LNCaP clone FGC (cell line): Measurements from ENCODE around the gene DUSP22.

ENCODE experiments used
- DNase-seq: peaks from one replicate; pipeline ENCODE4 v3.0.0-alpha.2; 2011; ENCODE audit warnings: low read depth
- H3K4me3 ChIP-seq: 2 replicates; pipeline ENCODE4 v1.5.1; 2011; ENCODE audit warnings: mild to moderate bottlenecking, low read depth, low read length, control low read depth
- CTCF ChIP-seq: IDR thresholded peaks from 2 replicates; pipeline ENCODE4 v1.5.1; 2012; ENCODE audit warnings: mild to moderate bottlenecking; ENCODE audit not compliant: control insufficient read depth, insufficient read depth; ENCODE audit errors: extremely low read depth

The DUSP22 gene

GRCh38 chr6:395432-396125 is 103.3 kb downstream of the DUSP22 start:
- no peak overlapping the region for H3K4me3 ChIP-seq

GRCh38 chr6:396126-396520 is 103.8 kb downstream of the DUSP22 start:
- no peak for TF ChIP-seq CTCF
- H3K4me3 ChIP-seq, result no peak overlapping the region
- DNase-seq, result no peak

More at GRCh38 chr6:395432-396125, 103.3 kb downstream of the DUSP22 start:
- TF ChIP-seq CTCF, result no peak
- DNase-seq, result no peak

DNA sequence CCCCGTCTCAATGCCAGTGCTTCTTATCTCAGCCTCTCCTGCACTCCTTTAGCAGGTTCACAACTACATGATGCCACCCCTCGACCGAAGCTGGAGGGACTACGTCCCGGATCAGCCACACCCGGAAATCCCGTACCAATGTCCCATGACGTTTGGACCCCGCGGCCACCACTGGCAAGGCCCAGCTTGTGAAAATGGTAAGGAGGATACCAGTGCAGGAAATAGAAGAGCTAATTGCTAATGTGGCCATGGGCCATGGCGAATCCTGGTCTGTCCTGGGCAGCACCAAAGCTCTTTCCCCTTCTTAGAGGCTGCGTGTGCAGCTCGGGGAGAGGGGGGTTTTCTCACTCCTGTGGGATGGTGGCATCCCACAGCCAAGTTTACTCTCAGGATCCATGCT is 104.8 kb downstream of the DUSP22 start:
- TF ChIP-seq CTCF, result no peak
- DNase-seq, result no peak
- H3K4me3 ChIP-seq, result no peak overlapping the region

GRCh38 chr6:397604-398003 is 105.3 kb downstream of the DUSP22 start:
- no peak for TF ChIP-seq CTCF
- DNase-seq, result no peak
- no peak overlapping the region for H3K4me3 ChIP-seq

DNA sequence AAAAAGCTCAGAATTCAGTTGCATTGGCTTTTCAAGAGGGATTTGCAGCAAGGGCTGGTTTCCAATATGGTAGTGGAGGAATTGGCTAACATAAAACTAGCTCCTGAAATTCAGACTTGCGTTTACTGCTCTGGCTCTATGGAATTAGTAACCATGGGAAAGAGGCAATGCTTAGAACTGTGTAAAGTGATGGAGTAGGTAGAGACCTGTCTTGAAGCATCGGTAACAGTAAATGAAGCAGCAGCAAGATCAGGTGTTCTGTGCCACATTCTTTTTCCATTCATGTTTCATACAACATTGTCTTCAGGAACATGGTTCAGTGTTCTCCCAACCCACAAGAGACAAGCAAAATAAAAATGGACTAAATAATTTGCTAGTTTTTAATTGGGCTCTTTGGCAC is 105.8 kb downstream of the DUSP22 start:
- H3K4me3 ChIP-seq, result no peak overlapping the region
- TF ChIP-seq CTCF, result no peak

DNA sequence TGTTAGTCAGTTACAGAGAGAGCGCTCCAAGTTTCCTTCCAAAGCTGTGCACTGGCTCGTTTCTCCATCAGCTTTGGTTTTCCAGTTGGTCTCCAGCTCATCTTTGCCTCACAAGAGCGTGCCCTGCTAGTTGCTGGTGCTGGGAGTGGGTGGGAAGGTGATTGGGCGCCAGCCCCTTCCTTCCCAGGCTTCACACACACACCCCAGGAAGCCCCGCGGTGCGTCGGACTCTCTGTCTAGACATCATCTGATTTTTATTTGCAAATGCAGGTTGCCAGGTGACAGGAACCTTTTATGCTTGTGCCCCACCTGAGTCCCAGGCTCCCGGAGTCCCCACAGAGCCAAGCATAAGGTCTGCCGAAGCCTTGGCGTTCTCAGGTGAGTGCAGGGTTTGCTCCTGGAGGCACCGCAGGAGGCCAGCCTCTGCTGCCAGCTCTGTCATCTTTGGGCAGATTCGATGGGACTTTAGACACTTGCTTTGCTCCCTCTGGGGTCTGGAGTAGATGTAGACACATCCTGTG is 106.3 kb downstream of the DUSP22 start:
- no peak overlapping the region for H3K4me3 ChIP-seq
- no peak for TF ChIP-seq CTCF
- no peak for DNase-seq

More for the DNA sequence above, 105.8 kb downstream of the DUSP22 start:
- no peak for DNase-seq
